ENCODE results near the gene CERS6. TPM values are rescaled to one million over a fixed set of nuclear protein-coding genes. Genes with fewer than 3 reads are reported as not detected.

The CERS6 gene
- total RNA-seq, 1 experiment from 2014 or later = 37.6 TPM

DNA sequence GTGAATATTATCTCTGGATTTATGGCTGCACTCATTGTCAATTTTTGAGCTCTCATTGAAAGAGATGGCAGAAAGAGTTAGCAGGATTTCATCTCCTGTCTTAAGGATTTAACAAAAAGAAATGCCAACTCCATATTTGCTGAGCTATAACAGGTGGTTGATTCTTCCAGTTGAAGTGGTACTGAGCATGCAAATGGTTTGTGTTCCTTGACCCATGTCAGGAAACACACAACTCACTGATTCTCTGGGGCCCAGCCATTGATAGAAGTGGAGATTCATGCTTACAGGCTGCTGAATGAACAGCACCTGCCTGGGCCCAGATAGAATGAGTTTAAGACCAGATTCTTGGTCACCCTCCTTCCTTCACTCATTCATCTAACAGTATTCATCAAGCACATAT, 128.8 kb downstream of the CERS6 start:
- Histone ChIP-seq H3K4me3 (no peak overlapping the region), H3K36me3 (no peaks in the 10 kb centered on the region), H3K4me1 (peaks cover 29% of the 10 kb centered on the region), H3K9me3 (replicated peaks) (no peaks in the 10 kb centered on the region), H3K27ac (peak overlapping the region; percentile 77; the same call in 1 of the 2 replicates), H3K27me3 (no peaks in the 10 kb centered on the region)
- DNase-seq = no peak

DNA sequence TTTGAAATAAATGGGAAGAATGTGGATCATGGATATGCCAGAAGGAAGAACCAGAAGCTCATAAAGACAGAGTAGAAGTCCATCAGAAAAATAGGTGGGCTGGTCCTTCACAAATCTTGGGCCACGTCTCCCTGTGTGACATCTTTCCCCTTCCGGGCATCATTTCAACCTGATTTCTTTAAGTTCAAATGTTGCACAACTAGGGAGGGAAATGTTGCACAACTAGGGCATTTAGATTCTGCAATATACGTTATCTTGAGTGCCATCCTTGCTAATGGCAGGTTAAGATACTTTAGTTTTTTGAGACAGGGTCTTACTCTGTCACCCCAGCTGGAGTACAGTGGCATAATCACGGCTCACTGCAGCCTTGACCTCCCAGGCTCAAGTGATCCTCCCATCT, 129.6 kb downstream of the CERS6 start:
- Histone ChIP-seq H3K36me3 (no peaks in the 10 kb centered on the region), H3K27me3 (no peaks in the 10 kb centered on the region), H3K4me1 (peaks cover 29% of the 10 kb centered on the region), H3K4me3 (no peak overlapping the region), H3K27ac (no peak overlapping the region), H3K9me3 (replicated peaks) (no peaks in the 10 kb centered on the region)
- DNase-seq = no peak

DNA sequence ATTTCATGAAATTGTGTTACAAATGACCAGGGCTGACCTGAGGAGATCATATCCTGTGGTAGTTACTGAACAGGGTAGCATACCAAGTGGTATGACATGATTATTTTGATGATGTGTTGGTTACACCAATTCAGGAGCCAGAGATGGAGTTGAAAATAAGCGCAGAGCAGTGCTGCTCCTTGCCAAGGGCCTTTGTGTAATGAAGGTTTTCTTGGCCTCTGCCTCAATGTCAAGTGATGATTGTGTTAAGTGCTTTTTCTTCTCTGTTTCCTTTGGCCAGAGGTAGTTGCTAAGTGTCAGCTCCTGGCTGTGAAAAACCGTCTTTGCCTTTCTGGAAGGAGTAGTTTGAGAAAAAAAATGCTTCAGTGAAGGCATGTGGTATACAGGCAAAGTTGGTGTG, 131.2 kb downstream of the CERS6 start:
- Histone ChIP-seq H3K36me3 (no peaks in the 10 kb centered on the region), H3K27ac (no peak overlapping the region), H3K27me3 (no peaks in the 10 kb centered on the region), H3K4me3 (no peak overlapping the region), H3K4me1 (peaks cover 29% of the 10 kb centered on the region), H3K9me3 (replicated peaks) (no peaks in the 10 kb centered on the region)
- DNase-seq = no peak

DNA sequence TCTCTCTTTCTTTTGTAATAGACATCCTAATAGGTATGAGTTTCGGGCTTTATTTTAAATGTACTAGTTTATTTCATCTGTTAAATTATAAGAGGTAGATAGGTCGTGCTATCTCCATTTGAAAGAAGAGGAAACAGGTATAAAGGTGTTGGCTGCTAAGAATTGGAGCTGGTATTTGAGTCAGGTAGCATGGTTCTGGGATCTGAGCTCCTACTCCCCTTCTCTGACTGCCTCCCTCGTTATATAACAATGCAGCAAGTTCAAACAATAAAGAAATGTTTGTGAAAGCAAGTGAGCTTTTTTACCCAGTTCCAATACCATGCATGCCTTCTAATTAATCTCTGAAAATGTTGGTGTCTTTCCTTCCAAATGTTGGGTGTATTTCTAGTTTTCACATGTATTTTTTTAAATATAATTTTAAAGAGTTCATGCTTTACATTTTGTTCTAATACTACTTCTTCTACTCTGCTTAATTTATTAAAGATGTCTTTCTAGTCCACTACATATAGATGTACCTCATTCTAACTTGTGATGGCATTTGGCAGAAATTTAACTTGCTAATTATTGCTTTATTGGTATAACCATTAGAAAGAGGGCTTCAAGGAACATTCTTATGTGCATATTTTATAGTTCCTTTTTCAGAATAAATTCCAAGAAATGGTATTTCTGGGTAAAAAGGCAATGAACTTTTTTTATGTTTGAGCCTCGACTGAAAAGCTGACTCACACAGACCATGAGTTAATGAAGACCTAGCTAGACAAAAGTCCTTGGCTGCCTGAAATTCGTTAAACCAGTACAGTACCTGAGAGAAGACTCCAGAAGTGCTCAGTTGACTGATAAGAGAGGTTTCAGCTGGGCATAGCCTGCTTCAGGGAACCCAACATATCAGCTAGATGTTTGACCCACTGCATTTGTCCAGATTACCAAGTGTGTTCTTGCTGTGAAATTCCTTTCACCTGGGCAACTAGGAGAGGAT, 133.5 kb downstream of the CERS6 start:
- Histone ChIP-seq H3K27me3 (no peaks in the 10 kb centered on the region), H3K4me3 (no peak overlapping the region), H3K36me3 (no peaks in the 10 kb centered on the region), H3K27ac (no peak overlapping the region), H3K4me1 (peaks cover 9% of the 10 kb centered on the region), H3K9me3 (replicated peaks) (no peaks in the 10 kb centered on the region)
- no peak for DNase-seq

DNA sequence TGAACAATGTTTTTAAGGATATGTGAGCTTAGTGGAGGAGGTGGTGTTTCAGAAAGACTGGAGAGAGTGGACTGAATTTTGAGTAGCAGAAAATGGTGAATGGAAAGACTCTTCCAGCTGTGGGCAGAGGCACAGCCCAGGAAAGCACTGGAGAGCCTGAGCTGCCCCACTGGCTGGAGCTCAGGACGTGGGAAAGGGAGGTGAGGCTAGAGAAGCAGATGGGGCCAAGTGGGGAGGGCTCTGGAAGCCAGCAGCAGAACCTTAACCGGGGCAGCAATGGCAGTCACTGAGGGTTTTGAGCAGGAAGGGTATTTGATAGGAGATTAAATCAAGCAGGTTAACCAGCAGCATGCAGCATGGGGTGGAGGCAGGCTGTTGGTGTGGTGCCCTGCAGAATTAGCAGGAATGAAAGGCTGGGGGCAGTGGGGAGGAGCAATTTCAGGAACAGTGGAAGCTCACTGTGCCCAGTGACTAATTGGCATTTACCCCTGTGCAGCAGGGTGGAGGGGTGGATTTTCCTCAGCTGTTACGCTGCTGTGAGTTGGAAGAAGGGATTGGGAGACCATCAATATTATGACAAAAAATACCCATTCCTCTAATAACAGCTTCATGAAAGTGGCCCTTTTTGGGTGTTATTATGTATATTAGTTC, 136.2 kb downstream of the CERS6 start:
- H3K9me3 ChIP-seq (replicated peaks) = no peaks in the 10 kb centered on the region
- no peaks in the 10 kb centered on the region for H3K4me1 ChIP-seq
- no peaks in the 10 kb centered on the region for H3K36me3 ChIP-seq
- H3K27ac ChIP-seq = no peak overlapping the region
- H3K27me3 ChIP-seq = no peaks in the 10 kb centered on the region
- DNase-seq = no peak
- no peak overlapping the region for H3K4me3 ChIP-seq

DNA sequence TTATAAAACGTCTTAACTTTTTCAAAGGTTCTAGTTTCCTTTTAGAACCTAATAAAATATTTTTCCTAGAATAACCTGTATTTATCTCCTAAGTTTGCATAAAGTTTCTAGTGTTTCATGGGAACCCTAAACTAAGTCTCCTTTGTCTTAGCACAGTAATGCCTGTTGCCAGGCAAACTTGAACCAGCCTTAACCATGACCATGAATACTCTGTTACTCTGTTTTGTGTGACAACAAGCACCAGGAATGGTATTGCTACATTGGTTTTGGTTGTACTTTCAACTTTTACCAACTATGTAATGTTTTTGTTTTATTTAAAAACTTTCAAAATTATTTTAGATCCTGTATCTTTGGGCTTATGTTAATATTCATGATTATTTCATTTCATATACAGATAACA, 137.6 kb downstream of the CERS6 start:
- no peaks in the 10 kb centered on the region for H3K27me3 ChIP-seq
- no peak overlapping the region for H3K27ac ChIP-seq
- DNase-seq = no peak
- no peak overlapping the region for H3K4me3 ChIP-seq
- H3K36me3 ChIP-seq = no peaks in the 10 kb centered on the region
- H3K9me3 ChIP-seq (replicated peaks) = no peaks in the 10 kb centered on the region
- H3K4me1 ChIP-seq = no peaks in the 10 kb centered on the region

DNA sequence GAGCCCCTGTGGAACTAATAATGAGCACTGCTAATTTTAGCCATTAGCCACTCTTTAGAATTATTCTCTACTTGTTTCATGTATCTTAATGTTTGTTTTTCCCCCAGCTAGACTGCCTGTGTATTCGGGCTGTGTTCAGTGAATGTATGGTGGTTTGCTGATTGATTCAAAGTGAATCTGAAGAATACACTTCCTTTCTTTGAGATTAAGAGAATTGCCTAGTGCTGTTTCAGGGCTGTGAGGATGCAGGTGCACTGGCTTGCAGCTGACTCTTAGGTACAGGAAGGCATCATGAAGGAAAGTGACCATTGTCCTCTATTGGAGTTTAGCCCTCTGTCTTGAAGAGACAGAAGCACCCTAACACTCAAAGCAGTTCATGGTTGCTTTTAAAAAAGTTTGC, 138.7 kb downstream of the CERS6 start:
- Histone ChIP-seq H3K9me3 (replicated peaks) (no peaks in the 10 kb centered on the region), H3K27ac (no peak overlapping the region), H3K4me1 (no peaks in the 10 kb centered on the region), H3K27me3 (no peaks in the 10 kb centered on the region), H3K4me3 (no peak overlapping the region), H3K36me3 (no peaks in the 10 kb centered on the region)
- DNase-seq = no peak

DNA sequence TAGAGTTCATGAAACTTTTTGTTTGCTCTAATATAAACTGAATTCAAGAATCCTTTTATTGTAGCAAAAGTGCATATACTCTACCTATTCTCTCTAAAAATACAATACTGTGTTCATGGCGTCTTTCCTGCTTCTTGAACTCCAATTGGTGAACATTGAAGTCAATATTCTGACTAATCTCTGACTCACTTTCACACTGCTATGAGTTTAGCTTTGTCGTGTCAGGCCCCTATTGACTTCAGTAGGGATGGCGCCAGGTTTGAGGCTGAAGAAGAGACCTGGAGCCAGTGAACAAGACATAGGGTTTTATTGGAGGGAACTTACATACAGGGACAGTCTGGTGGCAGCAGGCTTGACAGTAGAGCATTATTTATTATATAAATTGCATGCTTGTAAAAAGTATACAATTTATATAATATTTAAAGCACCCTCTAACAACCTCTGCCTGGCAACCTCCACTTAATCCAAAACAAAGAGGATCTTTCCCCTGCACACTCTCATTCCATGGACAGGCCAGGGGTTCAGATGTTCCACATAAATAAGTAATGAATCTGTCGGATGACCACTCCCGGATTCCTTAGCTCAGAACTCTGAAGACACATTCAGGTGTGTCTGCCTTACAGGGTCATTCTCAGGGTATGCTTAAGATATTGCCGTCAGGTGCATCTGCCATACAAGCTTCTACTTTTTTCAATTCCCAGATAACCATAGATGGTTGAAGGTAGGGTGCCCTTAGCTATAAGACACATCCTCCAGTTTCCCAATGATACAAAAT, 141.0 kb downstream of the CERS6 start:
- DNase-seq = no peak
- Histone ChIP-seq H3K9me3 (replicated peaks) (no peaks in the 10 kb centered on the region), H3K36me3 (no peaks in the 10 kb centered on the region), H3K4me3 (no peak overlapping the region), H3K27ac (no peak overlapping the region), H3K4me1 (peaks cover 8% of the 10 kb centered on the region), H3K27me3 (no peaks in the 10 kb centered on the region)

DNA sequence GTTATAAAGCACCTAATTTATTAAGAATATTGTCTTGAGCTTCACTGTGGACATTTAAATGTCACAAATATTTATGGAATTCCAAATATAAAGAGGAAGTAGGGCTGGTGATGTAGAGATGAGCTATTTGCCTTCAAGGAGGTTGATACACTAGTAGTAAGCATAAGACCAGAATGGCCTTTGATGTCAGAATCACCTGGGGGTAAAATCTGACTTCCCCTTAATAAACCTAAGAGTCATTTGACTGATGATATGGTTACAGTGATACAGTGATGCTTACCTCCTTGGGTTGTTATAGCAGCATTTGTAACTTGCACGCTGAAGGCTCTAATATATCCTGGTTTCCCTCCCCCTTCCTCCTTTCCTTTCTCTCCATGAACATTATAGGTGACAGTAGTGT, 143.7 kb downstream of the CERS6 start:
- Histone ChIP-seq H3K27ac (no peak overlapping the region), H3K9me3 (replicated peaks) (no peaks in the 10 kb centered on the region), H3K4me3 (no peak overlapping the region), H3K27me3 (no peaks in the 10 kb centered on the region), H3K36me3 (no peaks in the 10 kb centered on the region), H3K4me1 (peaks cover 8% of the 10 kb centered on the region)
- DNase-seq = no peak

DNA sequence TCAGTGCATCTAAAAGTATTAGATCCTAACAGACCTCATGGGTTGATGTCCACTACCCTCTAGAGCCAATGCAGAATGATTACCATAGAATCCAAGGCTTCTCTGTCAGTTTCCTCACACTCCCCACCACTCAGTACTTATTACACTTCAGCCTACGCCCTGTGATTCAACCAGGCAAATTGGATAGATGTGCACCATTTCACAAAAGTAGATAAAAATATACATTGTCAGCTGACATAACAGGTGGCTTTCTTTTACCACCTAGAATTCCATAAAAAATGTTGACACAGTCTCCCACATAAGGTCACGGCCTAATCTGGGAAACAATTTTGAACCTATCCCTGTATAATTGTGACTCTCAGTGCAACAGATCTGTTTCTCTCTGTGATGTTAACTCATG, 144.9 kb downstream of the CERS6 start:
- Histone ChIP-seq H3K9me3 (replicated peaks) (no peaks in the 10 kb centered on the region), H3K36me3 (no peaks in the 10 kb centered on the region), H3K4me3 (no peak overlapping the region), H3K4me1 (peaks cover 8% of the 10 kb centered on the region), H3K27me3 (no peaks in the 10 kb centered on the region), H3K27ac (no peak overlapping the region)
- peak in 1 of 2 experiments; percentile 31 for DNase-seq

DNA sequence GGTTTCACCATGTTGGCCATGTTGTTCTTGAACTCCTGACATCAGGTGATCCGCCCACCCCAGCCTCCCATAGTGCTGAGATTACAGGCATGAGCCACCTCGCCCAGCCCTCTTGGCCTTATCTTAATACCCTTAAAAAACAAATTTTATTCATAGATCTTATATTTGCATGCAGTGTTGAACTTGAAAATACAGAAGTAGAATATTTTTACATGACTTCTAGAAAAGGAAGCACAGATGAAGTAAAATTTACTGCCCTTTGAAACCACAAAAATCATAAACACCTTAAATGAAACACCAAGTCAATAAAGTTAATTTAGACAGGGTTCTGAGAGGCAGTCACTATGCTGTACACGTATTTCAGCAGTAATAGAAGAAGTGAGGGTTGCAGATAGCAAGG, 145.7 kb downstream of the CERS6 start:
- peaks cover 8% of the 10 kb centered on the region for H3K4me1 ChIP-seq
- H3K4me3 ChIP-seq = no peak overlapping the region
- H3K36me3 ChIP-seq = no peaks in the 10 kb centered on the region
- no peak for DNase-seq
- H3K27me3 ChIP-seq = no peaks in the 10 kb centered on the region
- H3K27ac ChIP-seq = no peak overlapping the region
- no peaks in the 10 kb centered on the region for H3K9me3 ChIP-seq (replicated peaks)

DNA sequence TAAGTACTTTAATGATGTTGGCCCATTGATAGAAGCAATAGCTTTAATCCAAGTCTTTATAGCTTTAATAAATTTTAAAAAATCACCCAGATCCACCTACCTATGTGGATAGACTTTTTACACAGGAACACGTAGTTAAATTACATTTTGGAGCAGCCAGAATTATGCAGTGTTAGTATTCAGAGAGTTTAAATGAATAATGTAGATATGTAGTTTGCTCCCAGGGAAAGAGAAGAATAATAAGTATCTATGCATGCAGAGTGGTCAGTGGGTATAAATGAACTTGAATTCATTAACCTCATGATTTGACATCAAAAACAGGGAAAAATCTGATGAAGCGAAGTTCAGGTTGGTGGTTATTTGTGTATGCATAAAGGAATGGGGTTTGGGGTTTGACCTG, 146.3 kb downstream of the CERS6 start:
- DNase-seq = no peak
- Histone ChIP-seq H3K4me1 (peaks cover 8% of the 10 kb centered on the region), H3K9me3 (replicated peaks) (no peaks in the 10 kb centered on the region), H3K27me3 (no peaks in the 10 kb centered on the region), H3K27ac (no peak overlapping the region), H3K4me3 (no peak overlapping the region), H3K36me3 (no peaks in the 10 kb centered on the region)

DNA sequence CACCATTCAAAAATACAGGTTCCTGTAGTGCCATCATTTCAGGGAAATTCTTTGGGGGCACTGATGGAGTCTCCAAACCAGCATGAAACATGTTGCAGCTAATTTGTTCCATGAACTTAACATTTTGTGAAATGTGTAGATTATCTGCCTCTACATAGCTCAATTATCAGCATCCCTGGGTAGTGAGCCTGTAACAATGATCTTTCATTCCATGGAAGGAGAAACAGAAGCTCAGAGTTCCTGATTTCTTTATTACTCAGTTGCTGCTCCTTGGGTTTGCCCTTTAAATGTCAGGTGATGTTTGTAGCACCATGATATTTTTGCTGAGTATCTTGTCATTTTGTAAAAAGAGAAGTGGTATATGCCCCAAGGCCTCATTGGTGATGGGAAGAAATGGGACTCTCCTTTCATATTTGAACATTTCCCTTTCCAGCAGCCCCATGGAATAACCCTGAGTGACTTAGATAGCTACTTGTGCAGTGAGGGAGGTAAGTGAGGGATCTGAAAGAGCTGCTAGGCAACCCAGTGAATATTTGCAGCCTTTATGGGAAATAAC, 146.9 kb downstream of the CERS6 start:
- no peak overlapping the region for H3K4me3 ChIP-seq
- no peaks in the 10 kb centered on the region for H3K27me3 ChIP-seq
- no peak for DNase-seq
- no peaks in the 10 kb centered on the region for H3K9me3 ChIP-seq (replicated peaks)
- no peak overlapping the region for H3K27ac ChIP-seq
- peaks cover 8% of the 10 kb centered on the region for H3K4me1 ChIP-seq
- H3K36me3 ChIP-seq = no peaks in the 10 kb centered on the region

DNA sequence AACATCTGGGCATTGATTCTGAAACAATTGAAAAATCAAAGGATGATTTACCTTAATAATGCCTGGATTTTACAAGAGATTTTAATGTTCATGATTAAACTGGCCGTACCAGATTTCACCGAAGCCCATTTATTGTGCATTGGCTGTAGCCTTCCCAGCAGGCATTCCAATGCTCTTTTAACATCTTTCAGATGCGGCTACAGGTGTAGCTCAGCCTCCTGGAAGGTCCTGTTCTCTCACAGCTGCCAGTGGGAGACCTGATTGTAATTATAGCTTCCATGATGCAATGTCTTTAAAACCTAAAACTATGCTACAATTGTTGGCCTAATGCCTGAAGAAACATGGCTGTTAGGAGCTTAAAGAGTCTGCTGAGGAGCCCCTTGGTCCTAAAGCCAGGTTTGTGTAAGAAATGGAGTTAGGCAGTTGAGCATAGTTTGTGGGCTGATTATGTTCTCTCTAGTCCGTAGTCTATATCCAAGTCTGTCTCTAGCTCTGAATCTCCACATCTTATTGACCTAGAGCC, 147.4 kb downstream of the CERS6 start:
- H3K4me1 ChIP-seq = peaks cover 8% of the 10 kb centered on the region
- H3K27ac ChIP-seq = no peak overlapping the region
- H3K36me3 ChIP-seq = no peaks in the 10 kb centered on the region
- H3K4me3 ChIP-seq = no peak overlapping the region
- no peaks in the 10 kb centered on the region; the same call in 1 of the 2 replicates for H3K9me3 ChIP-seq (replicated peaks)
- no peaks in the 10 kb centered on the region for H3K27me3 ChIP-seq
- peak in 1 of 2 experiments; percentile 4 for DNase-seq

Measured in SJCRH30 (cell line).